HUES64 (cell line): Measurements from ENCODE around the gene NPTXR.

Experiments used
- H3K27ac ChIP-seq: 2 replicates; pipeline ENCODE4 v1.7.0; 2013; ENCODE audit warnings: low read depth, low read length, inconsistent platforms
- H3K27me3 ChIP-seq: 2 replicates; pipeline ENCODE4 v1.6.1; 2013; ENCODE audit warnings: mild to moderate bottlenecking, low read length; ENCODE audit not compliant: insufficient read depth
- H3K36me3 ChIP-seq: 2 replicates; pipeline ENCODE4 v1.6.1; 2013; ENCODE audit warnings: mild to moderate bottlenecking, low read length; ENCODE audit not compliant: insufficient read depth
- H3K4me1 ChIP-seq: 2 replicates; pipeline ENCODE4 v1.6.1; 2013; ENCODE audit warnings: mild to moderate bottlenecking, low read length, moderate library complexity; ENCODE audit not compliant: insufficient read depth
- H3K4me3 ChIP-seq: 2 replicates; pipeline ENCODE4 v1.5.1; 2013; ENCODE audit warnings: mild to moderate bottlenecking, low read length, moderate library complexity
- H3K9ac ChIP-seq: 2 replicates; pipeline ENCODE4 v1.6.1; 2013; ENCODE audit warnings: mild to moderate bottlenecking, low read depth, low read length
- H3K9me3 ChIP-seq: 2 replicates; pipeline ENCODE4 v1.6.1; 2013; ENCODE audit warnings: low read depth, low read length; ENCODE audit not compliant: insufficient read depth
- WGBS: fragments of 150-250, 120-280 bp; methylation state at CpG from one replicate; pipeline ENCODE4 v1.1.7; 2013; ENCODE audit warnings: missing lambda C conversion rate; 5-methylcytosine and 5-hydroxymethylcytosine counted together

NPTXR gene

GRCh38 chr22:38874529-38875222 is 30.8 kb upstream of the NPTXR start:
- Histone ChIP-seq H3K36me3 (peaks cover 5% of the 10 kb centered on the region), H3K4me1 (peaks cover 18% of the 10 kb centered on the region), H3K9me3 (no peaks in the 10 kb centered on the region), H3K27me3 (0 out of 2 replicates have a peak, but pooled peaks cover 6% of the 10 kb centered on the region), H3K9ac (no peak overlapping the region), H3K27ac (no peak overlapping the region), H3K4me3 (no peak overlapping the region)
- WGBS, result 93% methylated on average over 11 of the region's 13 CpGs

- Histone ChIP-seq H3K4me3 (peak overlapping the region; percentile 87), H3K27ac (no peak overlapping the region)
These were observed 29.9 kb upstream of the NPTXR start for GRCh38 chr22:38873469-38874411.

GRCh38 chr22:38872831-38873248 is 29.0 kb upstream of the NPTXR start:
- peak overlapping the region; percentile 90 for H3K27ac ChIP-seq
- peak overlapping the region; percentile 87 for H3K4me3 ChIP-seq
- H3K4me1 ChIP-seq, result peaks cover 22% of the 10 kb centered on the region
- H3K27me3 ChIP-seq, result 0 out of 2 replicates have a peak, but pooled peaks cover 6% of the 10 kb centered on the region
- peak overlapping the region; percentile 87 for H3K9ac ChIP-seq
- peaks cover 17% of the 10 kb centered on the region for H3K36me3 ChIP-seq
- no peaks in the 10 kb centered on the region for H3K9me3 ChIP-seq
- WGBS, result under 1% methylated on average over 36 of the region's 37 CpGs

More at GRCh38 chr22:38873469-38874411, 29.9 kb upstream of the NPTXR start:
- Histone ChIP-seq H3K27me3 (0 out of 2 replicates have a peak, but pooled peaks cover 6% of the 10 kb centered on the region), H3K4me1 (peaks cover 22% of the 10 kb centered on the region), H3K9me3 (no peaks in the 10 kb centered on the region), H3K36me3 (peaks cover 11% of the 10 kb centered on the region), H3K9ac (no peak overlapping the region)
- 65% methylated on average over 9 of the region's 9 CpGs for WGBS

GRCh38 chr22:38872172-38872830 is 28.5 kb upstream of the NPTXR start, which contains the start of gene CBX6:
CBX6 (minus strand) TSS chr22:38872216; CDS start chr22:38872190, 26 bp downstream.
- Histone ChIP-seq H3K27me3 (0 out of 2 replicates have a peak, but pooled peaks cover 6% of the 10 kb centered on the region), H3K9ac (peak within 1 kb of the TSS; percentile 87), H3K9me3 (no peaks in the 10 kb centered on the region), H3K4me3 (peak within 1 kb of the TSS; percentile 87), H3K27ac (peak within 1 kb of the TSS; percentile 90), H3K36me3 (peaks cover 22% of the 10 kb centered on the region), H3K4me1 (peaks cover 22% of the 10 kb centered on the region)
- WGBS, result under 1% methylated on average over 70 of the region's 73 CpGs

- Histone ChIP-seq H3K27me3 (0 out of 2 replicates have a peak, but pooled peaks cover 6% of the 10 kb centered on the region), H3K4me1 (peaks cover 22% of the 10 kb centered on the region), H3K9me3 (no peaks in the 10 kb centered on the region), H3K27ac (no peak overlapping the region; the same call in 1 of the 2 replicates), H3K36me3 (peaks cover 22% of the 10 kb centered on the region), H3K4me3 (peak overlapping the region; percentile 87), H3K9ac (peak overlapping the region; percentile 63; the same call in 1 of the 2 replicates)
- WGBS, result under 1% methylated on average over 63 of the region's 77 CpGs
These were observed 27.7 kb upstream of the NPTXR start for GRCh38 chr22:38871360-38872171.

GRCh38 chr22:38870791-38871359 is 27.0 kb upstream of the NPTXR start:
- 0 out of 2 replicates have a peak, but pooled peaks cover 6% of the 10 kb centered on the region for H3K27me3 ChIP-seq
- 83% methylated on average over 2 of the region's 2 CpGs for WGBS
- no peaks in the 10 kb centered on the region for H3K9me3 ChIP-seq
- H3K4me1 ChIP-seq, result peaks cover 22% of the 10 kb centered on the region
- H3K36me3 ChIP-seq, result peaks cover 25% of the 10 kb centered on the region
- peak overlapping the region; percentile 59; the same call in 1 of the 2 replicates for H3K9ac ChIP-seq
- peak overlapping the region; percentile 87 for H3K4me3 ChIP-seq
- H3K27ac ChIP-seq, result no peak overlapping the region

GRCh38 chr22:38870312-38870741 is 26.5 kb upstream of the NPTXR start:
- H3K27me3 ChIP-seq, result 0 out of 2 replicates have a peak, but pooled peaks cover 6% of the 10 kb centered on the region
- H3K9ac ChIP-seq, result no peak overlapping the region
- H3K4me3 ChIP-seq, result peak overlapping the region; percentile 87
- peaks cover 22% of the 10 kb centered on the region for H3K4me1 ChIP-seq
- no peaks in the 10 kb centered on the region for H3K9me3 ChIP-seq
- peaks cover 30% of the 10 kb centered on the region for H3K36me3 ChIP-seq
- H3K27ac ChIP-seq, result no peak overlapping the region
- WGBS, result 23% methylated on average over 10 of the region's 12 CpGs

GRCh38 chr22:38869663-38870062 is 25.8 kb upstream of the NPTXR start:
- H3K4me1 ChIP-seq, result peaks cover 27% of the 10 kb centered on the region
- 91% methylated on average over 3 of the region's 3 CpGs for WGBS
- H3K9ac ChIP-seq, result no peak overlapping the region
- H3K9me3 ChIP-seq, result no peaks in the 10 kb centered on the region
- peaks cover 31% of the 10 kb centered on the region for H3K36me3 ChIP-seq
- no peak overlapping the region for H3K27ac ChIP-seq
- H3K27me3 ChIP-seq, result 0 out of 2 replicates have a peak, but pooled peaks cover 3% of the 10 kb centered on the region
- H3K4me3 ChIP-seq, result no peak overlapping the region

GRCh38 chr22:38868886-38869381 is 25.1 kb upstream of the NPTXR start:
- 0 out of 2 replicates have a peak, but pooled peaks cover 3% of the 10 kb centered on the region for H3K27me3 ChIP-seq
- 35% methylated on average over 8 of the region's 8 CpGs for WGBS
- peaks cover 31% of the 10 kb centered on the region for H3K36me3 ChIP-seq
- H3K4me1 ChIP-seq, result peaks cover 31% of the 10 kb centered on the region
- no peaks in the 10 kb centered on the region for H3K9me3 ChIP-seq
- no peak overlapping the region for H3K4me3 ChIP-seq
- H3K27ac ChIP-seq, result no peak overlapping the region
- no peak overlapping the region for H3K9ac ChIP-seq
